Effector memory CD4-positive, alpha-beta T cell (primary cell): ENCODE measurements around the gene APOBEC3A.

Source experiments
- DNase-seq, 3 donors: peaks; one replicate each; pipeline ENCODE4 v3.0.0-alpha.2; 2020
- H3K27ac ChIP-seq: 2 replicates; pipeline ENCODE4 v1.7.0; 2013; ENCODE audit warnings: mild to moderate bottlenecking, low read length, moderate library complexity; ENCODE audit not compliant: insufficient read depth, poor library complexity, severe bottlenecking
- H3K27me3 ChIP-seq: replicated peaks from 2 replicates; pipeline ENCODE4 v1.7.0; 2013; ENCODE audit warnings: mild to moderate bottlenecking, low read length; ENCODE audit not compliant: insufficient read depth, control insufficient read depth, poor library complexity, severe bottlenecking
- H3K36me3 ChIP-seq: 2 replicates; pipeline ENCODE4 v1.7.0; 2013; ENCODE audit warnings: mild to moderate bottlenecking, low read length, moderate library complexity; ENCODE audit not compliant: control insufficient read depth, insufficient read depth
- H3K4me1 ChIP-seq: 2 replicates; pipeline ENCODE4 v1.7.0; 2013; ENCODE audit warnings: low read length, mild to moderate bottlenecking; ENCODE audit not compliant: control insufficient read depth, insufficient read depth, poor library complexity, severe bottlenecking
- H3K4me3 ChIP-seq: 2 replicates; pipeline ENCODE4 v1.7.0; 2013; ENCODE audit warnings: low read length, low read depth, mild to moderate bottlenecking; ENCODE audit not compliant: insufficient read depth, poor library complexity, severe bottlenecking
- H3K9me3 ChIP-seq: 2 replicates; pipeline ENCODE4 v1.7.0; 2013; ENCODE audit warnings: mild to moderate bottlenecking, low read length, moderate library complexity; ENCODE audit not compliant: control insufficient read depth

Gene APOBEC3A

DNA sequence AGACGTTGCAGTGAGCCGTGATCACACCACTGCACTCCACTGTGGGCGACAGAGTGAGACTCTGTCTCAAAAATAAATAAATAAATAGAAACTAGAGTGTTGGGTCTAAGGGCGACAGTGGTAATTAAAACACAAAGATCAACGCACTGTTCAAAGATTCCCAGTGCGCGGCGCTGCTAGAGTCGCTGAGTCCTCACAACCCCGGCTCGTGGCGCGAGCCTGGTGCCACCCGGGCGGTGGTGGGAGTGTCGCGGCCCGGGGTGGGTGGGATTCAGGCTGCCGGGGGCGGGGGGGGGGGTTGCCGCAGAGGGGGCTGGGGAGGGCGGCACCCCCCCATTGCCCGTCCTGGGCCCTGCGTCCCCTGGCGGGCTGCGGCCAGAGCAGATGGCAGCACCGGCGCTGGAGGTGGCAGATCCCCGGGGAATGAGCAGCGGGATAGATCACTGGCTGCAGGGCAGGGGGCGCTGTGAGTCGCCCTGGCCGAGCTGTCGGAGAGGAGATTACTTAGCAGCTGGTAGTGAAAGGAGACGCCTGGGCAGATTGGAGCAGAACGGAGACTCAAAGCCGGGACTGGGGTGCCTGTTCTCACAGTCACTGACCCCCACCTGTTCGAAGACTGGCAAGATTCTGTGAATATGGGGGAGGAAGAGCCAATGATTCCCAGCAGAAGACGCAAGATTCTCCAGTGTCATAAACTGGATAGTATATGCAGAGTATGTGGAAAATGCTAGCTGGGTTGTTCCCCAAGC, 30.2 kb upstream of the APOBEC3A start:
- Histone ChIP-seq H3K4me3 (no peak overlapping the region), H3K27ac (no peak overlapping the region), H3K9me3 (no peaks in the 10 kb centered on the region), H3K27me3 (peaks cover 3% of the 10 kb centered on the region), H3K36me3 (no peaks in the 10 kb centered on the region), H3K4me1 (no peaks in the 10 kb centered on the region)
- peak in 1 of 3 donors; percentile 13 for DNase-seq

DNA sequence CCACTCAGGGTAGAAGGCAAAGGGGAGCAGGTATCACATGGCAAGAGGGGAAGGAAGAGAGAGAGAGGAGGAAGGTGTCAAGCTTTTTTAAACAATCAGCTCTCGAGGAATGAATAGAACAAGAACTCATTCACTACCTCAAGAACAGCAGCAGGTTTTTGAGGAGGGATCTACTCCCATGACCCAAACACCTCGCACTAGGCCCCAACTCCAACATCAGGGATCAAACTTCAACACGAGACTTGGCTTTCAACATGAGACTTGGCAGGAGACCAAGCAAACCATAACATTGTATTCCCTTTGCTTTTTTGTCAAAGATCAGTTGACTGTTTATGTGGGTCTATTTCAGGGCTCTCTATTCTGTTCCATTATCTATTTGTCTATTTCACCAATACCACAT, 26.9 kb upstream of the APOBEC3A start:
- Histone ChIP-seq H3K27me3 (no peaks in the 10 kb centered on the region), H3K27ac (no peak overlapping the region), H3K9me3 (no peaks in the 10 kb centered on the region), H3K4me1 (no peaks in the 10 kb centered on the region), H3K4me3 (no peak overlapping the region), H3K36me3 (no peaks in the 10 kb centered on the region)
- no peak for DNase-seq

- Histone ChIP-seq H3K27ac (no peak overlapping the region), H3K4me3 (no peak overlapping the region), H3K9me3 (no peaks in the 10 kb centered on the region), H3K36me3 (no peaks in the 10 kb centered on the region), H3K4me1 (no peaks in the 10 kb centered on the region), H3K27me3 (no peaks in the 10 kb centered on the region)
- no peak for DNase-seq
Measured at GRCh38 chr22:38935023-38935422, 22.4 kb upstream of the APOBEC3A start.

- Histone ChIP-seq H3K4me3 (no peak overlapping the region), H3K27ac (no peak overlapping the region), H3K27me3 (no peaks in the 10 kb centered on the region), H3K9me3 (no peaks in the 10 kb centered on the region), H3K4me1 (no peaks in the 10 kb centered on the region), H3K36me3 (no peaks in the 10 kb centered on the region)
- no peak for DNase-seq
Measured at GRCh38 chr22:38935616-38936015, 21.8 kb upstream of the APOBEC3A start.

- H3K4me3 ChIP-seq: no peak overlapping the region
- H3K27me3 ChIP-seq: peaks cover 5% of the 10 kb centered on the region
- no peak for DNase-seq
- peaks cover 7% of the 10 kb centered on the region for H3K4me1 ChIP-seq
- no peak overlapping the region for H3K27ac ChIP-seq
- H3K9me3 ChIP-seq: no peaks in the 10 kb centered on the region
- no peaks in the 10 kb centered on the region for H3K36me3 ChIP-seq
Measured at GRCh38 chr22:38936562-38936961, 20.8 kb upstream of the APOBEC3A start.

GRCh38 chr22:38937036-38937435, 20.4 kb upstream of the APOBEC3A start:
- H3K36me3 ChIP-seq: no peaks in the 10 kb centered on the region
- H3K9me3 ChIP-seq: no peaks in the 10 kb centered on the region
- H3K4me3 ChIP-seq: no peak overlapping the region
- peaks cover 9% of the 10 kb centered on the region for H3K4me1 ChIP-seq
- no peak for DNase-seq
- peaks cover 5% of the 10 kb centered on the region for H3K27me3 ChIP-seq
- H3K27ac ChIP-seq: no peak overlapping the region

- Histone ChIP-seq H3K4me1 (peaks cover 9% of the 10 kb centered on the region), H3K4me3 (no peak overlapping the region), H3K27me3 (peaks cover 5% of the 10 kb centered on the region), H3K9me3 (no peaks in the 10 kb centered on the region), H3K27ac (no peak overlapping the region), H3K36me3 (no peaks in the 10 kb centered on the region)
- no peak for DNase-seq
Measured at GRCh38 chr22:38937541-38937940, 19.9 kb upstream of the APOBEC3A start.

- no peak for DNase-seq
- peaks cover 9% of the 10 kb centered on the region for H3K4me1 ChIP-seq
- H3K27ac ChIP-seq: no peak overlapping the region
- H3K36me3 ChIP-seq: no peaks in the 10 kb centered on the region
- H3K4me3 ChIP-seq: no peak overlapping the region
- peaks cover 5% of the 10 kb centered on the region for H3K27me3 ChIP-seq
- no peaks in the 10 kb centered on the region for H3K9me3 ChIP-seq
Measured at GRCh38 chr22:38938221-38938620, 19.2 kb upstream of the APOBEC3A start.

DNA sequence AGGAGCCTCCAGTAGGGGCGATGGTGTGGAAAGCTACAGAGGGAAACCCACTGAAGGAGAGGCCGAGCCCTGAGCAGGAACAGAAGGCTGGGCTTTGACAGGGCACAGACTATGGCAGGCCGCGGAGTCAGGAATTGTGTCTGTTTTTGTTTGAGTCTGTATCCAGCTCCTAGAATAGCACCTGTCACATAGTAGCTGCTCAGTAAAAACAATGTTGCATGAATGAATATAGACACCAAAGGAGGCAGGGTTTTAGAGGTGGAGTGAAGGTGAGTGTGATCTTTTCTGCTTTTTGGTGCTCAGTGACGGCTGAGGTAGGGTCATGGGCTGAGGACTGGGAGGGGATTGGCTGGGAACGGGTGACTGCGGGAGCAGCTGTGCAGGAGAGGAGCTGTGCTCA, 18.5 kb upstream of the APOBEC3A start:
- H3K36me3 ChIP-seq: no peaks in the 10 kb centered on the region
- H3K27me3 ChIP-seq: peaks cover 5% of the 10 kb centered on the region
- DNase-seq: no peak
- H3K4me3 ChIP-seq: no peak overlapping the region
- H3K27ac ChIP-seq: no peak overlapping the region
- H3K9me3 ChIP-seq: no peaks in the 10 kb centered on the region
- peaks cover 9% of the 10 kb centered on the region for H3K4me1 ChIP-seq

DNA sequence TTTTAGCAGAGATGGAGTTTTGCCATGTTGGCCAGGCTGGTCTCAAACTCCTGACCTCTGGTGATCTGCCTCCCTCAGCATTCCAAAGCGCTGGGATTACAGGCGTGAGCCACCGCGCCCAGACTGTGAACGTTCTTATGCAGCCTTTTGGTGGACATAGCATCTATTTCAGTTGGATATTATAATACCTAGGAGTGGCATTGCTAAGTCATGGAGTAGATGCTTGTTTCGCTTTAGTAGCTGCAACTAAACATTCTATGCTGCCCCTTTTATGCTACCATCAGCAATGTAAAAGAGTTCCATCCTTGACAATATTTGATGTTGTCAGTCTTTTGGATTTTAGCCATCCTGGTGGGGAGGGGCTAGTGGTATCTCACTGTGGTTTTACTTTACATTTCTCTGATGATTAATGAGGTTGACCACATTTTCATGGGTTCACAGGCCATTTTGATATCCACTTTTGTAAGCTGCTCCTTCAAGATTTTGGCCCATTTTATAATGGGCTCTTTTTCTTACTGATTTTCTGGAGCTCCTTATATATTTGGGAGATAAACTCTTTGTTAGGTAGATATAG, 16.5 kb upstream of the APOBEC3A start:
- Histone ChIP-seq H3K4me3 (no peak overlapping the region), H3K27ac (no peak overlapping the region), H3K27me3 (peaks cover 5% of the 10 kb centered on the region), H3K4me1 (peaks cover 9% of the 10 kb centered on the region), H3K36me3 (no peaks in the 10 kb centered on the region), H3K9me3 (no peaks in the 10 kb centered on the region)
- DNase-seq: no peak
